GF-D8 (cell line): ENCODE results near the gene TMEM205.
A peak's percentile ranks its signal among the peaks of the same experiment; 100 is the strongest.
"Not testable (repeated sequence)": the region's sequence is repeated elsewhere in the genome, so short reads cannot be mapped to it uniquely, and the experiment has no call there.

Source experiments
- DNase-seq: peaks from one replicate; lab custom pipeline; 2025; lab: John Stamatoyannopoulos, UW

Gene TMEM205

GRCh38 chr19:11346104-11346940 is at the start of gene TMEM205, which contains the start of gene CCDC159:
Gene TMEM205 (minus strand): TSS chr19:11346268. CDS start chr19:11345619, 649 bp downstream.
Gene CCDC159 (plus strand): TSS chr19:11346519. CDS start chr19:11346607, 88 bp downstream.
- peak; percentile 94 for DNase-seq

- DNase-seq = no peak
These were observed 45.0 kb upstream of the TMEM205 start for GRCh38 chr19:11390933-11391680.

GRCh38 chr19:11390359-11390758 is 44.3 kb upstream of the TMEM205 start:
- no peak for DNase-seq

- peak; percentile 4 for DNase-seq
These were observed 41.3 kb upstream of the TMEM205 start for GRCh38 chr19:11387162-11388034.

- no peak for DNase-seq
These were observed 38.7 kb upstream of the TMEM205 start for GRCh38 chr19:11384778-11385129.

GRCh38 chr19:11383706-11384048 is 37.6 kb upstream of the TMEM205 start:
- DNase-seq = no peak

GRCh38 chr19:11382898-11383705 is 37.0 kb upstream of the TMEM205 start:
- DNase-seq = no peak

GRCh38 chr19:11380653-11381537 is 34.8 kb upstream of the TMEM205 start:
- peak; percentile 80 for DNase-seq

- DNase-seq = no peak
These were observed 33.8 kb upstream of the TMEM205 start for GRCh38 chr19:11379857-11380350.

GRCh38 chr19:11379269-11379845 is 33.3 kb upstream of the TMEM205 start:
- DNase-seq = not testable (repeated sequence)

GRCh38 chr19:11378319-11379189 is 32.5 kb upstream of the TMEM205 start:
- no peak for DNase-seq

GRCh38 chr19:11377756-11378155 is 31.7 kb upstream of the TMEM205 start:
- no peak for DNase-seq

GRCh38 chr19:11377237-11377636 is 31.2 kb upstream of the TMEM205 start:
- peak; percentile 23 for DNase-seq

GRCh38 chr19:11375143-11375948 is 29.3 kb upstream of the TMEM205 start:
- peak; percentile 57 for DNase-seq

GRCh38 chr19:11374433-11375142 is 28.5 kb upstream of the TMEM205 start, which contains the start of gene SWSAP1:
Gene SWSAP1 (plus strand): TSS chr19:11374666. CDS start chr19:11374681, 15 bp downstream.
- DNase-seq = peak; percentile 100

- DNase-seq = peak; percentile 28
These were observed 27.9 kb upstream of the TMEM205 start for GRCh38 chr19:11373885-11374432.
